ENCODE results near the gene LAD1. TPM values are rescaled to one million over a fixed set of nuclear protein-coding genes. Genes with fewer than 3 reads are reported as not detected.

LAD1 gene
- 1.9 TPM for total RNA-seq
- long read RNA-seq, partial matches to known transcripts: 0 of 3 reads
- long read RNA-seq, other reads (novel, unspliced or antisense): 3 of 3 reads

GRCh38 chr1:201399018-201399351, at the start of gene LAD1:
Gene LAD1, minus strand, starts transcription at chr1:201399324. Its CDS starts 18 bp downstream, at chr1:201399306.
- no peak for ATAC-seq (ENCODE audit: poor library complexity)
- DNase-seq: peak; percentile 30

GRCh38 chr1:201447903-201448871, 49.1 kb upstream of the LAD1 start:
- ATAC-seq (ENCODE audit: poor library complexity) (peak; percentile 90), DNase-seq (peak; percentile 90)
- intact Hi-C loops (cut with DNase I): loop anchor here (2.0 to 5.0 kb wide), 2 partner anchors 33 to 64 kb away; no protein-coding TSS in a partner anchor

More at GRCh38 chr1:201399018-201399351, at the start of gene LAD1:
- intact Hi-C loops (cut with DNase I): no loop called here

GRCh38 chr1:201445310-201445709, 46.2 kb upstream of the LAD1 start:
- ATAC-seq (ENCODE audit: poor library complexity): no peak
- no peak for DNase-seq
- intact Hi-C loops (cut with DNase I): loop anchor here (5.0 kb wide), 1 partner anchor 67 kb away; no protein-coding TSS in a partner anchor

- no peak for ATAC-seq (ENCODE audit: poor library complexity)
- intact Hi-C loops (cut with DNase I): loop anchor here (5.0 kb wide), 1 partner anchor 68 kb away; no protein-coding TSS in a partner anchor
Observed at GRCh38 chr1:201444792-201445191, 45.7 kb upstream of the LAD1 start.

GRCh38 chr1:201443747-201444146, 44.6 kb upstream of the LAD1 start:
- ATAC-seq (ENCODE audit: poor library complexity): no peak
- DNase-seq: no peak
- intact Hi-C loops (cut with DNase I): no loop called here

More at GRCh38 chr1:201444792-201445191, 45.7 kb upstream of the LAD1 start:
- no peak for DNase-seq

GRCh38 chr1:201436969-201437368, 37.8 kb upstream of the LAD1 start:
- DNase-seq (no peak), ATAC-seq (ENCODE audit: poor library complexity) (no peak)
- intact Hi-C loops (cut with DNase I): no loop called here

GRCh38 chr1:201436393-201436792, 37.3 kb upstream of the LAD1 start:
- peak; percentile 38 for ATAC-seq (ENCODE audit: poor library complexity)
- intact Hi-C loops (cut with DNase I): no loop called here
- no peak for DNase-seq

- intact Hi-C loops (cut with DNase I): no loop called here
- ATAC-seq (ENCODE audit: poor library complexity) (no peak), DNase-seq (no peak)
Observed at GRCh38 chr1:201434266-201434665, 35.1 kb upstream of the LAD1 start.

- no peak for ATAC-seq (ENCODE audit: poor library complexity)
- DNase-seq: no peak
- intact Hi-C loops (cut with DNase I): no loop called here
Observed at GRCh38 chr1:201433609-201434008, 34.5 kb upstream of the LAD1 start.

- intact Hi-C loops (cut with DNase I): no loop called here
- peak; percentile 41 for ATAC-seq (ENCODE audit: poor library complexity)
- DNase-seq: no peak
Observed at GRCh38 chr1:201430776-201431175, 31.7 kb upstream of the LAD1 start.

- DNase-seq: no peak
- intact Hi-C loops (cut with DNase I): no loop called here
- ATAC-seq (ENCODE audit: poor library complexity): no peak
Observed at GRCh38 chr1:201429736-201430501, 30.8 kb upstream of the LAD1 start.

GRCh38 chr1:201427963-201428362, 28.8 kb upstream of the LAD1 start:
- no peak for ATAC-seq (ENCODE audit: poor library complexity)
- intact Hi-C loops (cut with DNase I): no loop called here
- DNase-seq: no peak

GRCh38 chr1:201426479-201427310, 27.6 kb upstream of the LAD1 start:
- intact Hi-C loops (cut with DNase I): no loop called here
- peak; percentile 74 for ATAC-seq (ENCODE audit: poor library complexity)
- peak; percentile 60 for DNase-seq

GRCh38 chr1:201424146-201424545, 25.0 kb upstream of the LAD1 start:
- DNase-seq: no peak
- ATAC-seq (ENCODE audit: poor library complexity): no peak
- intact Hi-C loops (cut with DNase I): no loop called here

GRCh38 chr1:201423655-201424054, 24.5 kb upstream of the LAD1 start:
- ATAC-seq (ENCODE audit: poor library complexity): no peak
- DNase-seq: no peak
- intact Hi-C loops (cut with DNase I): no loop called here

- no peak for DNase-seq
- intact Hi-C loops (cut with DNase I): no loop called here
- ATAC-seq (ENCODE audit: poor library complexity): no peak
Observed at GRCh38 chr1:201422436-201423030, 23.4 kb upstream of the LAD1 start.

GRCh38 chr1:201422026-201422425, 22.9 kb upstream of the LAD1 start:
- intact Hi-C loops (cut with DNase I): no loop called here
- DNase-seq (no peak), ATAC-seq (ENCODE audit: poor library complexity) (no peak)

GRCh38 chr1:201421041-201421440, 21.9 kb upstream of the LAD1 start:
- intact Hi-C loops (cut with DNase I): no loop called here
- ATAC-seq (ENCODE audit: poor library complexity) (no peak), DNase-seq (no peak)

All from Right ventricle myocardium superior (tissue), 1 donor.